ENCODE measurements around the gene SRGAP3.

DNA sequence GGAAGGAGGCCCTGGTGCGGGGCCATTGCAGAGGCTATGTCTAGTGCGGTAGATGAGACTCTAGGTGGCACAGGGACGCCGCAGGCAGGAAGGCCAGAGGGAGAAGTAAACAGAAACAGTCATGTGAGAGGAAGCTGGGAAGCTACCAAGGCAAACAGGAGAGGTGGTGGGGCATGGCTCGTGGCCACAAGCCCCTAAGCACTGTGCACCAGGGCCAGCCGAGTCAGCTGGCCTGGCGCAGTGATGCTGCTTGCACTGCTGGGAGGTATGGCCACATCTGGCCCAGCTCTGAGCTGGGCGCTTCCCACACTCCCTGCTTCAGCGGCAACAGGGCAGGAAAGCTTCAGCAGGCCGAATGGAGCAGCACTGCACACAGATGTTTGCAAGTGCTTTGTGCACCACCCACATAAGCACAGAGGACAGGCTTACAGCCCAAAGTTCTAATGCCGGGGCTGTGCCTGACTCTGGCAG lies 76.6 kb downstream of the SRGAP3 start:
- TF ChIP-seq, protein P1, sequence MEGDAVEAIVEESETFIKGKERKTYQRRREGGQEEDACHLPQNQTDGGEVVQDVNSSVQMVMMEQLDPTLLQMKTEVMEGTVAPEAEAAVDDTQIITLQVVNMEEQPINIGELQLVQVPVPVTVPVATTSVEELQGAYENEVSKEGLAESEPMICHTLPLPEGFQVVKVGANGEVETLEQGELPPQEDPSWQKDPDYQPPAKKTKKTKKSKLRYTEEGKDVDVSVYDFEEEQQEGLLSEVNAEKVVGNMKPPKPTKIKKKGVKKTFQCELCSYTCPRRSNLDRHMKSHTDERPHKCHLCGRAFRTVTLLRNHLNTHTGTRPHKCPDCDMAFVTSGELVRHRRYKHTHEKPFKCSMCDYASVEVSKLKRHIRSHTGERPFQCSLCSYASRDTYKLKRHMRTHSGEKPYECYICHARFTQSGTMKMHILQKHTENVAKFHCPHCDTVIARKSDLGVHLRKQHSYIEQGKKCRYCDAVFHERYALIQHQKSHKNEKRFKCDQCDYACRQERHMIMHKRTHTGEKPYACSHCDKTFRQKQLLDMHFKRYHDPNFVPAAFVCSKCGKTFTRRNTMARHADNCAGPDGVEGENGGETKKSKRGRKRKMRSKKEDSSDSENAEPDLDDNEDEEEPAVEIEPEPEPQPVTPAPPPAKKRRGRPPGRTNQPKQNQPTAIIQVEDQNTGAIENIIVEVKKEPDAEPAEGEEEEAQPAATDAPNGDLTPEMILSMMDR (IDR thresholded peaks at IDR 0.05; ENCODE audit: low read length): no peak
- TF ChIP-seq EZH2 (IDR thresholded peaks at IDR 0.05; ENCODE audit: borderline replicate concordance, low read length): no peak
